Measurements from ENCODE around the gene PRICKLE1. TPM values are rescaled to one million over a fixed set of nuclear protein-coding genes. Genes with fewer than 3 reads are reported as not detected.

Gene PRICKLE1
- total RNA-seq, 2 experiments from 2014 or later = 0.19 TPM; not detected in 1

- no TSS peak for BruUV-seq (replicated peaks)
- Histone ChIP-seq H3K36me3 (ENCODE audit: insufficient read depth, low read length) (no peaks in the 10 kb centered on the region), H3K4me3 (ENCODE audit: low read depth, low read length, poor library complexity, severe bottlenecking) (no peak overlapping the region), H3K9me2 (ENCODE audit: insufficient read depth, low read length) (no peaks in the 10 kb centered on the region), H3K9me3 (ENCODE audit: low read length) (no peaks in the 10 kb centered on the region), H3K79me2 (ENCODE audit: insufficient read depth, low read depth, low read length) (no peaks in the 10 kb centered on the region), H3K27ac (ENCODE audit: low read depth, low read length, poor library complexity, severe bottlenecking) (no peak overlapping the region), H4K20me1 (ENCODE audit: insufficient read depth, low read length) (no peaks in the 10 kb centered on the region), H3K4me1 (ENCODE audit: insufficient read depth, low read length, poor library complexity, severe bottlenecking) (no peaks in the 10 kb centered on the region), H3K4me2 (ENCODE audit: low read length) (no peak overlapping the region), H2AFZ (ENCODE audit: low read length) (no peak overlapping the region)
- TF ChIP-seq CTCF (conservative IDR thresholded peaks at IDR 0.05; ENCODE audit: low read length) = no peak
- TF ChIP-seq EZH2phosphoT487 (IDR thresholded peaks at IDR 0.05; ENCODE audit: borderline replicate concordance, low read depth, low read length) = no peak
- POLR2A ChIA-PET = no interaction called here
- intact Hi-C loops (cut with micrococcal nuclease; ENCODE audit: unreplicated experiment) = no loop called here
- no peak for DNase-seq (ENCODE audit: low spot score)
- CTCF ChIA-PET (ENCODE audit: unreplicated experiment) = no interaction called here
Observed at GRCh38 chr12:42538203-42538602, 51.3 kb downstream of the PRICKLE1 start.

- no peak for DNase-seq (ENCODE audit: low spot score)
- Histone ChIP-seq H4K20me1 (ENCODE audit: insufficient read depth, low read length) (no peaks in the 10 kb centered on the region), H3K4me3 (ENCODE audit: low read depth, low read length, poor library complexity, severe bottlenecking) (no peak overlapping the region), H3K4me2 (ENCODE audit: low read length) (no peak overlapping the region), H3K9me2 (ENCODE audit: insufficient read depth, low read length) (no peaks in the 10 kb centered on the region), H3K9me3 (ENCODE audit: low read length) (no peaks in the 10 kb centered on the region), H3K4me1 (ENCODE audit: insufficient read depth, low read length, poor library complexity, severe bottlenecking) (no peaks in the 10 kb centered on the region), H3K27ac (ENCODE audit: low read depth, low read length, poor library complexity, severe bottlenecking) (no peak overlapping the region), H2AFZ (ENCODE audit: low read length) (no peak overlapping the region), H3K36me3 (ENCODE audit: insufficient read depth, low read length) (no peaks in the 10 kb centered on the region), H3K79me2 (ENCODE audit: insufficient read depth, low read depth, low read length) (no peaks in the 10 kb centered on the region)
- BruUV-seq (replicated peaks) = no TSS peak
- TF ChIP-seq CTCF (conservative IDR thresholded peaks at IDR 0.05; ENCODE audit: low read length) (no peak), EZH2phosphoT487 (IDR thresholded peaks at IDR 0.05; ENCODE audit: borderline replicate concordance, low read depth, low read length) (no peak)
- intact Hi-C loops (cut with micrococcal nuclease; ENCODE audit: unreplicated experiment) = no loop called here
- ChIA-PET CTCF (ENCODE audit: unreplicated experiment) (no interaction called here), POLR2A (interaction anchor here (0.6 kb wide), 2 partner anchors 35 to 1384 kb away, joined by 3 read pairs; no protein-coding TSS in a partner anchor)
Observed at GRCh38 chr12:42534184-42534838, 55.2 kb downstream of the PRICKLE1 start.

- no peak for TF ChIP-seq EZH2phosphoT487 (IDR thresholded peaks at IDR 0.05; ENCODE audit: borderline replicate concordance, low read depth, low read length)
- no peak for TF ChIP-seq CTCF (conservative IDR thresholded peaks at IDR 0.05; ENCODE audit: low read length)
- POLR2A ChIA-PET = interaction anchor here (0.6 kb wide), 1 partner anchor 1330 kb away, joined by 5 read pairs; no protein-coding TSS in a partner anchor
- Histone ChIP-seq H3K36me3 (ENCODE audit: insufficient read depth, low read length) (no peaks in the 10 kb centered on the region), H3K9me2 (ENCODE audit: insufficient read depth, low read length) (no peaks in the 10 kb centered on the region), H3K4me2 (ENCODE audit: low read length) (no peak overlapping the region), H2AFZ (ENCODE audit: low read length) (no peak overlapping the region), H3K4me1 (ENCODE audit: insufficient read depth, low read length, poor library complexity, severe bottlenecking) (no peaks in the 10 kb centered on the region), H3K79me2 (ENCODE audit: insufficient read depth, low read depth, low read length) (no peaks in the 10 kb centered on the region), H3K4me3 (ENCODE audit: low read depth, low read length, poor library complexity, severe bottlenecking) (no peak overlapping the region), H4K20me1 (ENCODE audit: insufficient read depth, low read length) (no peaks in the 10 kb centered on the region), H3K9me3 (ENCODE audit: low read length) (no peaks in the 10 kb centered on the region), H3K27ac (ENCODE audit: low read depth, low read length, poor library complexity, severe bottlenecking) (no peak overlapping the region)
- DNase-seq (ENCODE audit: low spot score) = no peak
- no TSS peak for BruUV-seq (replicated peaks)
- intact Hi-C loops (cut with micrococcal nuclease; ENCODE audit: unreplicated experiment) = no loop called here
- CTCF ChIA-PET (ENCODE audit: unreplicated experiment) = no interaction called here
Observed at GRCh38 chr12:42530284-42530683, 59.3 kb downstream of the PRICKLE1 start.
